Fibroblast of lung (primary cell): ENCODE measurements around the gene SMCHD1.

Source experiments
- CTCF ChIP-seq, 2 donors: IDR thresholded peaks in 1 of 2; conservative IDR thresholded peaks in 1 of 2; 1 replicate in 1 of 2; 2 replicates in 1 of 2; pipeline ENCODE4 v1.5.1; 2011 to 2012; ENCODE audit warnings: low read length in 2 of 2, control low read depth in 1 of 2, inconsistent platforms in 1 of 2, low read depth in 1 of 2, mild to moderate bottlenecking in 1 of 2
- EZH2 ChIP-seq: IDR thresholded peaks from 2 replicates; pipeline ENCODE4 v1.5.1; 2012; ENCODE audit warnings: low read length, control low read depth, mild to moderate bottlenecking; ENCODE audit errors: missing control alignments

GRCh38 chr18:2706903-2707302 is 51.4 kb downstream of the SMCHD1 start:
- TF ChIP-seq EZH2 (no peak), CTCF (conservative IDR thresholded peaks at IDR 0.05 in 1 of 2, IDR thresholded peaks at IDR 0.05 in 1 of 2; ENCODE audit: low read depth in 1 of 2, low read length in 2 of 2) (no peak)
